Measurements from ENCODE around the gene TAF9.
A peak's percentile ranks its signal among the peaks of the same experiment; 100 is the strongest.
"Not testable (repeated sequence)": the region's sequence is repeated elsewhere in the genome, so short reads cannot be mapped to it uniquely, and the experiment has no call there.

Gene TAF9

DNA sequence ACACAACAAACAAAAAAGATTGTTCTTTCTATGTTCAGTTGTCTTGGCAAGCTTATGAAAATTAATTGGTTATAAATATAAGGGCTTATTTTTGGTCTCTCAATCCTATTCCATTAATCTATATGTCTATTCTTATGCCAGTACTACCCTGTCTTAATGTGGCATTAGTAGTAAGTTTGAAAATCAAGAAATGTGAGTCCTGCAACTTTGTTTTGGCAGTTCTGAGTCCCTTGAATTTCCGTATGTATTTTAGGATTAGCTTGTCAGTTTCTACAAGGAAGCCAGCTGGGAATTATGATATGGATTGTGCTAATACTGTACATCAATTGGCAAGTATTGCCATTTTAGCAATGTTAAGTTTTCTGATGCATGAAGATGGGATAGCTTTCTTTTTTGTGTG, 26.2 kb downstream of the TAF9 start:
- no peak for DNase-seq (ENCODE audit: low spot score)
- in situ Hi-C loops (cut with MboI; ENCODE audit: low sequenced_read_pairs, unreplicated experiment) = no loop called here
- TF ChIP-seq, protein P1, sequence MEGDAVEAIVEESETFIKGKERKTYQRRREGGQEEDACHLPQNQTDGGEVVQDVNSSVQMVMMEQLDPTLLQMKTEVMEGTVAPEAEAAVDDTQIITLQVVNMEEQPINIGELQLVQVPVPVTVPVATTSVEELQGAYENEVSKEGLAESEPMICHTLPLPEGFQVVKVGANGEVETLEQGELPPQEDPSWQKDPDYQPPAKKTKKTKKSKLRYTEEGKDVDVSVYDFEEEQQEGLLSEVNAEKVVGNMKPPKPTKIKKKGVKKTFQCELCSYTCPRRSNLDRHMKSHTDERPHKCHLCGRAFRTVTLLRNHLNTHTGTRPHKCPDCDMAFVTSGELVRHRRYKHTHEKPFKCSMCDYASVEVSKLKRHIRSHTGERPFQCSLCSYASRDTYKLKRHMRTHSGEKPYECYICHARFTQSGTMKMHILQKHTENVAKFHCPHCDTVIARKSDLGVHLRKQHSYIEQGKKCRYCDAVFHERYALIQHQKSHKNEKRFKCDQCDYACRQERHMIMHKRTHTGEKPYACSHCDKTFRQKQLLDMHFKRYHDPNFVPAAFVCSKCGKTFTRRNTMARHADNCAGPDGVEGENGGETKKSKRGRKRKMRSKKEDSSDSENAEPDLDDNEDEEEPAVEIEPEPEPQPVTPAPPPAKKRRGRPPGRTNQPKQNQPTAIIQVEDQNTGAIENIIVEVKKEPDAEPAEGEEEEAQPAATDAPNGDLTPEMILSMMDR (IDR thresholded peaks at IDR 0.05; ENCODE audit: borderline replicate concordance, control extremely low read depth, extremely low read depth, insufficient read depth, missing control alignments) = no peak

DNA sequence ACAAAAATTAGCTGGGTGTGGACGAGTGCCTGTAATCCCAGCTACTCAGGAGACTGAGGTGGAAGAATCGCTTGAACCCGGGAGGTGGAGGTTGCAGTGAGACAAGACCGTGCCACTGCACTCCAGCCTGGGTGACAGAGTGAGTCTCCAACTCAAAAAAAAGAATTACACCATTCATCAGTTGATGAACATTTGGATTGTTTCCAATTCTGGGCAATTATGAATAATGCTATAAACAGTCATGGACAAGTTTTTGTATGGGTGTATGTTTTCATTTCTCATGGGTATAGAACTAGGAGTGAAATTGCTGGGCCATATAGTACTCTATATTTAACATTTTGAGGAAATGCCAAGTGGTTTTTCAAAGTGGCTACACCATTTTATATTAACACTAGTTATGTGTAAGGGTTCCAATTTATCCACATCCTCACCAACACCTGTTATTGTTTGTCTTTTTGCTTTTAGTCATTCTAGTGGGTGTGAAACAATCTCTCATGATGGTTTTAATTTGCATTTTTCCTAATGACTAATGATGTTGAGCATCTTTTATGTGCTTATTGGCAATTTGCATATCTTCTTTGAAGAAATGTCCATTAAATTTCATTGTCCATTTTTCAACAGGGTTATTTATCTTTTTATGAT, 27.7 kb downstream of the TAF9 start:
- in situ Hi-C loops (cut with MboI; ENCODE audit: low sequenced_read_pairs, unreplicated experiment) = no loop called here

DNA sequence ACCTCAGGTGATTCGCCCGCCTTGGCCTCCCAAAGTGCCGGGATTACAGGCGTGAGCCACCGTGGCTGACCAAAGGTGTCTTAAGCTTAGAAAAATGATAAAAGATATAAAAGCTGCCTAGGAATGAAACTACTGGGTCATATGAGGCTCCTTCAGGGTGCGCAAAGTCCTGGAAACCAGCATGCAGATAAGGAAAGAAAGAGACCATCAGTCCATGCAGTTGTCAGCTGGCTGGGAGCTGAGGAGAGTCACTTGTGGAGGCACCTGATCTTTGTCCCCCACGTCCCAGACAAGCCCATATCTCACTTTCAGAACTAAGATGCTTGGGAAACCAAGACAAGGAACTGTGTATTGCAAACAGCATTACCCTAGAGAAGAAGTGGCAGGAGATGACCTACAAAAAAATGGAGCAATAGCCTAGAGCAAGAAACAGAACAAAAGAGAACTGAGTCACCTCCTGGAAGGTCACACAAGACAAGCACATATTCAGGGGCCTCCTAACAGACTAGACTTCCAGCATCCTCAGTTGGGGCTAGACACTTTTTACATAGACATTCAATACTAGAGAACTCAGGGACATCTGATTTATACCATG, 33.9 kb downstream of the TAF9 start:
- TF ChIP-seq, protein P1 (IDR thresholded peaks at IDR 0.05; ENCODE audit: borderline replicate concordance, control extremely low read depth, extremely low read depth, insufficient read depth, missing control alignments) = no peak
- no peak for DNase-seq (ENCODE audit: low spot score)

More for the DNA sequence above, 27.7 kb downstream of the TAF9 start:
- DNase-seq (ENCODE audit: low spot score) = no peak
- TF ChIP-seq, protein P1 (IDR thresholded peaks at IDR 0.05; ENCODE audit: borderline replicate concordance, control extremely low read depth, extremely low read depth, insufficient read depth, missing control alignments) = no peak

DNA sequence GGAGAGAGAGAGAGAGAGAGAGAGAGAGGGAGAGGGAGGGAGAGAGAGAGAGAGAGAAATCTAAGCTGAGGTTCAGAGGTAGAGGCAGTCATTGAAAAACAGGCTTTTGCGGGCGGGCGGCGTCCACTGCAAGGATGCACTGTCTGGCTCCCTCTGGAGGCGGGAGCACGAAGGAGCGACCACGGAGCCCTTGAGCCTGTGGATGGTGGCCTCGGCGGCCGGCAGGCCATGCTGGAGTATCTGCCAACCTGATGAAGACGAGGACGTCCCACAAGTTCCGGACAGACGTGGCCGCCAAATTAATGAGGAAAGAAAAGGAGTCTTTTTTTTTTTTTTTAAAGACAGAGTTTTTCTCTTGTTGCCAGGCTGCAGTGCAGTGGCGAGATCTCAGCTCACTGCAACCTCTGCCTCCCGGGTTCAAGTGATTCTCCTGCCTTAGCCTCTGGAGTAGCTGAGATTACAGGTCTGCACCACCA, 34.5 kb downstream of the TAF9 start:
- TF ChIP-seq, protein P1 (IDR thresholded peaks at IDR 0.05; ENCODE audit: borderline replicate concordance, control extremely low read depth, extremely low read depth, insufficient read depth, missing control alignments) = peak; percentile 89
- in situ Hi-C loops (cut with MboI; ENCODE audit: low sequenced_read_pairs, unreplicated experiment) = no loop called here
- DNase-seq (ENCODE audit: low spot score) = peak; percentile 80

More for the DNA sequence above, 33.9 kb downstream of the TAF9 start:
- in situ Hi-C loops (cut with MboI; ENCODE audit: low sequenced_read_pairs, unreplicated experiment) = no loop called here

DNA sequence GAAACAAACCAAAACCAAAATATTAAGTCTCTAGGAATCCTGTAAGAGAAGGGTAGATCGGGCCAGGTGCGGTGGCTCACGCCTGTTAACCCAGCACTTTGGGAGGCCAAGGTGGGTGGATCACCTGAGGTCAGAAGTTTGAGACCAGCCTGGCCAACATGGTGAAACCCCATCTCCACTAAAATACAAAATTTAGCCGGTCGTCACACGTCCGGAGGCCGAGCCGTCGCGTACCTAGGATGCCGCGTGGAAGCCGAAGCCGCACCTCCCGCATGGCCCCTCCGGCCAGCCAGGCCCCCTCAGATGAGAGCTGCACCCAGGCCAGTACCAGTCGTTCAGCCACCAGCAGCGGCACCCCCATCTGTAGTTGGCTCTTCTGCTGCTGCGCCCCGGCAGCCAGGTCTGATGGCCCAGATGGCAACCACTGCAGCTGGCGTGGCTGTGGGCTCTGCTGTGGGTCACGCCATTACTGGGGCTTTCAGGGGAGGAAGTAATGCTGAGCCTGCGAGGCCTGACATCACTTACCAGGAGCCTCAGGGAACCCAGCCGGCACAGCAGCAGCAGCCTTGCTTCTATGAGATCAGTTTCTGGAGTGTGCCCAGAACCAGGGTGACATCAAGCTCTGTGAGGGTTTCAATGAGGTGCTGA, 35.5 kb downstream of the TAF9 start:
- in situ Hi-C loops (cut with MboI; ENCODE audit: low sequenced_read_pairs, unreplicated experiment); DNase-seq (ENCODE audit: low spot score): not testable (repeated sequence)

DNA sequence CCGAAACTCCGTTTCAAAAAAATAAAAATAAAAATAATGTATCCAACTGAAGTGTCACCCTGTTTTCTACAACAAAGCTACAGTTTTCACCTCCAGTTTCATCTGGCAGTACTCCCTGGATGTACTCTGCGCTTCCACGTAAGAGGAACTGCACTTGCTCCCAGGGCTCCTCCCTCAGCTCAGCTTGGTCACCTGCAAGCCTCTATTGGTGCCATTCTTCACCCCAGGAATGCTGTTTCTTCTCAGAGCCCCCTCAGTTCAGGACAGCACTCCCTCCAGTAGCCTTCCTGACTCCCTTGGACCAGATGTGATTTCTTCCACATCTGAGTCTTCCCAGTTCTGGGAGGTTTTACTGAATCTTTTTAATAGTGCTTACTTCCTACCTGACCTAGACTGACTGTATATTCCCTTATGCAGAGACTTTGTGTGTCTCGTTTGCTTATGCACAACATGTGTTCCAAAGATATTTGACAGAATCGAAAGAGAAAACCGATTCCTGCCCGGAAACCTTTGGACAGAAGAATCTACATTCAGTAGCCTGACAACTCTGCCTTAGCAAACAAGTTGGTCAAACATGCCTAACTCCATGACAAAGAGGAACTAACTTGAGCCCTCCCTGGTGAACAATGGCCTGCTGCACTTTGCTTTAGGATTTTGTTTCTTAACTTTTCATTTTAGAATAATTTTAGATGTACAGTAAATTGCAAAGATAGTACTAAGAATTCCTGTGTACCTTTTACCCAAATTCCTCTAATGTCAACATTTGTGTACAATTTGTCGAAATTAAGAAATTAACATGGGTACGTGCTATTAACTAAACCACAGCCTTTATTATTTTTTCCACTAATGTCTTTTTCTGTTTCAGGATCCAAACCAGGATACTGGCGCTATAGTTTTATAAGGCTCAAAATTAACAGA, 37.5 kb downstream of the TAF9 start:
- in situ Hi-C loops (cut with MboI; ENCODE audit: low sequenced_read_pairs, unreplicated experiment) = no loop called here
- TF ChIP-seq, protein P1 (IDR thresholded peaks at IDR 0.05; ENCODE audit: borderline replicate concordance, control extremely low read depth, extremely low read depth, insufficient read depth, missing control alignments) = no peak
- peak; percentile 39 for DNase-seq (ENCODE audit: low spot score)
